ENCODE results near the gene TEKT3.

The TEKT3 gene

DNA sequence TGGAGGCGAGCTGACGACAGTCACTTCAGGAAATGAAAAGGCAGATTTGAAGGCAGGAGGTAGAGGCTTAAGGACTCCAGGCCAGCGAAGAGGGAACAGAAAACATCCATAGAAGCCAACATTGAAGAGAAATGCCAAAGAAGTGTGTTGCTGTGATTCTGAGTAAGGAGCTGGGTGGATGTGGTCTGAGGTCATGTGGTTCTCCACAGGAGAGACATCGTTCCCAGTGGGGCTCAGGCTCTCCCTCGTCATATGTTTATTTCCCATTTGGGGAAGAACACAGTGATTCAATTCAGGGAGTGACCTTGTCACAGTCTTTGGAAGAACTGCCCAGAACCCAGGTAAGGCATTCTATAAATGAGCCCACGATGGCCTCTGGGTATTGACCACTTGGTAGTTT lies 69.7 kb downstream of the TEKT3 start:
- H3K4me3 ChIP-seq (ENCODE audit: low read depth, low read length): no peak overlapping the region
- no peak overlapping the region for H3K9ac ChIP-seq (ENCODE audit: low read depth, low read length)
- no peaks in the 10 kb centered on the region for H3K36me3 ChIP-seq (ENCODE audit: control insufficient read depth, insufficient read depth, low read length)
- no peaks in the 10 kb centered on the region for H3K9me3 ChIP-seq (ENCODE audit: control insufficient read depth, insufficient read depth, low read length)
- H3K27me3 ChIP-seq (ENCODE audit: control insufficient read depth, insufficient read depth, low read length): peaks cover 9% of the 10 kb centered on the region
- no peaks in the 10 kb centered on the region for H3K4me1 ChIP-seq (ENCODE audit: control insufficient read depth, insufficient read depth, low read length)

GRCh38 chr17:15270628-15271381 lies 70.6 kb downstream of the TEKT3 start:
- no peak overlapping the region for H3K4me3 ChIP-seq (ENCODE audit: low read depth, low read length)
- no peaks in the 10 kb centered on the region for H3K9me3 ChIP-seq (ENCODE audit: control insufficient read depth, insufficient read depth, low read length)
- peaks cover 9% of the 10 kb centered on the region for H3K27me3 ChIP-seq (ENCODE audit: control insufficient read depth, insufficient read depth, low read length)
- no peak overlapping the region for H3K9ac ChIP-seq (ENCODE audit: low read depth, low read length)
- H3K4me1 ChIP-seq (ENCODE audit: control insufficient read depth, insufficient read depth, low read length): no peaks in the 10 kb centered on the region
- no peaks in the 10 kb centered on the region for H3K36me3 ChIP-seq (ENCODE audit: control insufficient read depth, insufficient read depth, low read length)

DNA sequence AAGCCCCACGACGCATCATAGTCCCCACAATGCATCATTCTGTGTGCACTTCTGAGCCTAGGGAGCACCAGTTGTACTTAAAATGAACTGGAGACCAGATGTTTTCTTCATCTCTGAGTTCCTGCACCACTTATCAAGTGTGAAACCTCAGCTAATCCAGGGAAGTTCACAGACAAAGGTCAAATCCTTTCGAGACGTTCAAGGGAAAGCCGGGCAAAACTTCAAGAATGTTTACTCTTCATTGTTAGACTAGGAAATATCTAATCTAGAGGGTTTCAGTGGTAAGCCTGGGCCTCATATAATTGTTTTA lies 71.7 kb downstream of the TEKT3 start:
- peaks cover 20% of the 10 kb centered on the region for H3K27me3 ChIP-seq (ENCODE audit: control insufficient read depth, insufficient read depth, low read length)
- no peaks in the 10 kb centered on the region for H3K4me1 ChIP-seq (ENCODE audit: control insufficient read depth, insufficient read depth, low read length)
- no peaks in the 10 kb centered on the region for H3K36me3 ChIP-seq (ENCODE audit: control insufficient read depth, insufficient read depth, low read length)
- no peaks in the 10 kb centered on the region for H3K9me3 ChIP-seq (ENCODE audit: control insufficient read depth, insufficient read depth, low read length)
- H3K4me3 ChIP-seq (ENCODE audit: low read depth, low read length): no peak overlapping the region
- H3K9ac ChIP-seq (ENCODE audit: low read depth, low read length): no peak overlapping the region

GRCh38 chr17:15269087-15269779 lies 72.2 kb downstream of the TEKT3 start:
- Histone ChIP-seq H3K9ac (ENCODE audit: low read depth, low read length) (no peak overlapping the region), H3K36me3 (ENCODE audit: control insufficient read depth, insufficient read depth, low read length) (no peaks in the 10 kb centered on the region), H3K4me3 (ENCODE audit: low read depth, low read length) (no peak overlapping the region), H3K9me3 (ENCODE audit: control insufficient read depth, insufficient read depth, low read length) (no peaks in the 10 kb centered on the region), H3K4me1 (ENCODE audit: control insufficient read depth, insufficient read depth, low read length) (no peaks in the 10 kb centered on the region), H3K27me3 (ENCODE audit: control insufficient read depth, insufficient read depth, low read length) (peaks cover 25% of the 10 kb centered on the region)

DNA sequence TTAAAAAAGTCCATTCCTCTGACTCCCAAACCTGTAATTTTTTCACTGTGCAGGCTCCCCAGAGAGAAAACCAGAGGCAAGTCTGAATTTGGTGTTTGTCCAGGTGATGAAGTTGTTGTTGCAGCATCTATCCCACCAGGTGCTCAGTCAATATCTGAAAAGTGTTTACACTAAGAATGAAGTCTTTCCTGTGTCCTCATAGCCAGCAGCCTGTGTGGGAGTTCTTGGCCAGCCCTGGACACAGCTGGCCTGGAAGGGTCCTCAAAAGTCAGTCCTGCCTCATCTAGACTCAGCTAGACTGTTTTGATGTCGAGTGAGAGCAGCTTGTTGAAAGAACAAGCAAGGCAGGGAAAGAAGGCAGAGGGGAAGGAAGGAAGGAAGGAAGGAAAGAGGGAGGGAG lies 72.9 kb downstream of the TEKT3 start:
- Histone ChIP-seq H3K9me3 (ENCODE audit: control insufficient read depth, insufficient read depth, low read length) (no peaks in the 10 kb centered on the region), H3K9ac (ENCODE audit: low read depth, low read length) (no peak overlapping the region), H3K4me1 (ENCODE audit: control insufficient read depth, insufficient read depth, low read length) (peaks cover 3% of the 10 kb centered on the region), H3K4me3 (ENCODE audit: low read depth, low read length) (no peak overlapping the region), H3K36me3 (ENCODE audit: control insufficient read depth, insufficient read depth, low read length) (no peaks in the 10 kb centered on the region), H3K27me3 (ENCODE audit: control insufficient read depth, insufficient read depth, low read length) (peaks cover 33% of the 10 kb centered on the region)

- Histone ChIP-seq H3K4me3 (ENCODE audit: low read depth, low read length) (no peak overlapping the region), H3K9me3 (ENCODE audit: control insufficient read depth, insufficient read depth, low read length) (no peaks in the 10 kb centered on the region), H3K4me1 (ENCODE audit: control insufficient read depth, insufficient read depth, low read length) (peaks cover 3% of the 10 kb centered on the region), H3K36me3 (ENCODE audit: control insufficient read depth, insufficient read depth, low read length) (no peaks in the 10 kb centered on the region), H3K9ac (ENCODE audit: low read depth, low read length) (no peak overlapping the region), H3K27me3 (ENCODE audit: control insufficient read depth, insufficient read depth, low read length) (peaks cover 38% of the 10 kb centered on the region)
Measured at GRCh38 chr17:15267996-15268395, 73.4 kb downstream of the TEKT3 start.

GRCh38 chr17:15266325-15267125 lies 74.9 kb downstream of the TEKT3 start:
- peaks cover 3% of the 10 kb centered on the region for H3K4me1 ChIP-seq (ENCODE audit: control insufficient read depth, insufficient read depth, low read length)

GRCh38 chr17:15265131-15265530 lies 76.3 kb downstream of the TEKT3 start, which contains the start of gene PMP22:
PMP22 (minus strand) TSS chr17:15265326; CDS start chr17:15260727, 4,599 bp downstream.
- H3K36me3 ChIP-seq (ENCODE audit: control insufficient read depth, insufficient read depth, low read length): no peaks in the 10 kb centered on the region
- H3K4me3 ChIP-seq (ENCODE audit: low read depth, low read length): no peak within 1 kb of the TSS
- H3K9me3 ChIP-seq (ENCODE audit: control insufficient read depth, insufficient read depth, low read length): no peaks in the 10 kb centered on the region
- H3K4me1 ChIP-seq (ENCODE audit: control insufficient read depth, insufficient read depth, low read length): peaks cover 3% of the 10 kb centered on the region
- peaks cover 63% of the 10 kb centered on the region for H3K27me3 ChIP-seq (ENCODE audit: control insufficient read depth, insufficient read depth, low read length)
- no peak within 1 kb of the TSS for H3K9ac ChIP-seq (ENCODE audit: low read depth, low read length)

More at GRCh38 chr17:15266325-15267125, 74.9 kb downstream of the TEKT3 start:
- H3K27me3 ChIP-seq (ENCODE audit: control insufficient read depth, insufficient read depth, low read length): peaks cover 52% of the 10 kb centered on the region
- H3K36me3 ChIP-seq (ENCODE audit: control insufficient read depth, insufficient read depth, low read length): no peaks in the 10 kb centered on the region
- H3K9ac ChIP-seq (ENCODE audit: low read depth, low read length): no peak overlapping the region
- no peak overlapping the region for H3K4me3 ChIP-seq (ENCODE audit: low read depth, low read length)
- H3K9me3 ChIP-seq (ENCODE audit: control insufficient read depth, insufficient read depth, low read length): no peaks in the 10 kb centered on the region

DNA sequence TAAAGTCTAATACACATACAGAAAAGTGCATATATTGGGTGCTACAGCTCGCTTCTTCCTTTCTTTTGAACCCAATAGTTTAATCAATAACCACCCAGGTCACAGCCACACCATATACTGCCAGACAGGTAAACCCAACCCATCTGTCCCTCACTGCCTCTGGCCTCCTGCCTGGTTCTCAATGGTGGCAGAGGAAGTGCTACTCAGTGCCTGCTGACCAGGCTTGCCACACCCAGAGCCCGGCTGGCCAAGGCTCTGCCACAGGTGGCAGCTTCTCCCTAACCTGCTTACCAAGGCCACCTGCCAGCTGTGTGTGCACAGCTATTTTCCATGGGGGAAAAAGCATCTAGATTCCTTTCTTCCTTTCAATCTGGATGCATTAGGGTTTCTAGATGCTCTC lies 76.9 kb downstream of the TEKT3 start:
- Histone ChIP-seq H3K36me3 (ENCODE audit: control insufficient read depth, insufficient read depth, low read length) (no peaks in the 10 kb centered on the region), H3K4me3 (ENCODE audit: low read depth, low read length) (no peak overlapping the region), H3K9me3 (ENCODE audit: control insufficient read depth, insufficient read depth, low read length) (no peaks in the 10 kb centered on the region), H3K4me1 (ENCODE audit: control insufficient read depth, insufficient read depth, low read length) (peaks cover 3% of the 10 kb centered on the region), H3K27me3 (ENCODE audit: control insufficient read depth, insufficient read depth, low read length) (peaks cover 67% of the 10 kb centered on the region), H3K9ac (ENCODE audit: low read depth, low read length) (no peak overlapping the region)

DNA sequence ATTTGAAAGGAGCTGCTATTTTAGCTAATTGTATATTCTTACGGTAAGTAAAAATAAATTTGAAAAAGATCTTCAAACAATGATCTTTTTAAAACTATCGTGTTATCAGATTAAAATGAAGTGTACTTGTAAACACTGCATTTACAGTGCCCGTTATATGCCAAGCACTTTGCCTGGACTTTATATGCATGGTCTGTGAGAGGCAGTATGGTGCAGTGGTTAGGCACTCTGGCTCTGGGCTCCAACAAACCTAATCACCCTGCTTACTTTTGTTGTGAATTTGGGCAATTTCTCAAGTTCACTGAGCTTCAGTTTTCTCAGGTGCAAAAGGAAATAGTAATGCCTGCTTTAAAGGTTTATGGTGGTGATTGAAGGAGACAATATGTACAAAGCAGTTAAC lies 77.7 kb downstream of the TEKT3 start:
- H3K9ac ChIP-seq (ENCODE audit: low read depth, low read length): no peak overlapping the region
- peaks cover 3% of the 10 kb centered on the region for H3K4me1 ChIP-seq (ENCODE audit: control insufficient read depth, insufficient read depth, low read length)
- no peaks in the 10 kb centered on the region for H3K36me3 ChIP-seq (ENCODE audit: control insufficient read depth, insufficient read depth, low read length)
- H3K27me3 ChIP-seq (ENCODE audit: control insufficient read depth, insufficient read depth, low read length): peaks cover 72% of the 10 kb centered on the region
- peak overlapping the region; percentile 90 for H3K4me3 ChIP-seq (ENCODE audit: low read depth, low read length)
- H3K9me3 ChIP-seq (ENCODE audit: control insufficient read depth, insufficient read depth, low read length): no peaks in the 10 kb centered on the region

GRCh38 chr17:15263206-15263579 lies 78.2 kb downstream of the TEKT3 start:
- no peak overlapping the region for H3K9ac ChIP-seq (ENCODE audit: low read depth, low read length)
- H3K4me1 ChIP-seq (ENCODE audit: control insufficient read depth, insufficient read depth, low read length): peaks cover 3% of the 10 kb centered on the region
- no peaks in the 10 kb centered on the region for H3K9me3 ChIP-seq (ENCODE audit: control insufficient read depth, insufficient read depth, low read length)
- H3K36me3 ChIP-seq (ENCODE audit: control insufficient read depth, insufficient read depth, low read length): no peaks in the 10 kb centered on the region
- peak overlapping the region; percentile 90 for H3K4me3 ChIP-seq (ENCODE audit: low read depth, low read length)
- peaks cover 75% of the 10 kb centered on the region for H3K27me3 ChIP-seq (ENCODE audit: control insufficient read depth, insufficient read depth, low read length)

All from iPS-15b (cell line).